ENCODE measurements around the gene SMURF2. TPM values are rescaled to one million over a fixed set of nuclear protein-coding genes. Genes with fewer than 3 reads are reported as not detected.
"Not testable (repeated sequence)": the region's sequence is repeated elsewhere in the genome, so short reads cannot be mapped to it uniquely, and the experiment has no call there.

SMURF2 gene
- total RNA-seq, 2 donors from 2014 or later, result 30.5 to 39.8 TPM

- H3K4me1 ChIP-seq (ENCODE audit: control insufficient read depth in 1 of 2, low read depth in 2 of 2), result no peaks in the 10 kb centered on the region
Observed at GRCh38 chr17:64585146-64585545, 77.0 kb downstream of the SMURF2 start.

GRCh38 chr17:64583038-64583437 lies 79.1 kb downstream of the SMURF2 start:
- no peaks in the 10 kb centered on the region for H3K9me3 ChIP-seq
- ATAC-seq (ENCODE audit: insufficient number of reproducible peaks, low FRiP score, low read depth) (no peak), DNase-seq (ENCODE audit: low spot score) (no peak)
- H3K4me3 ChIP-seq, result no peak overlapping the region
- no peaks in the 10 kb centered on the region for H3K27me3 ChIP-seq (replicated peaks; ENCODE audit: insufficient read depth)
- H3K36me3 ChIP-seq, result peaks cover 34% of the 10 kb centered on the region
- H3K27ac ChIP-seq, result no peak overlapping the region
- H3K4me1 ChIP-seq (ENCODE audit: control insufficient read depth in 1 of 2, low read depth in 2 of 2), result no peaks in the 10 kb centered on the region
- TF ChIP-seq CTCF (IDR thresholded peaks at IDR 0.05), result no peak

More at GRCh38 chr17:64585146-64585545, 77.0 kb downstream of the SMURF2 start:
- Histone ChIP-seq H3K27ac (no peak overlapping the region), H3K36me3 (peaks cover 22% of the 10 kb centered on the region), H3K4me3 (no peak overlapping the region), H3K9me3 (no peaks in the 10 kb centered on the region), H3K27me3 (replicated peaks; ENCODE audit: insufficient read depth) (no peaks in the 10 kb centered on the region)
- TF ChIP-seq CTCF (IDR thresholded peaks at IDR 0.05), result no peak
- DNase-seq (ENCODE audit: low spot score), result no peak
- ATAC-seq (ENCODE audit: insufficient number of reproducible peaks, low FRiP score, low read depth), result no peak

- Histone ChIP-seq H3K36me3 (peaks cover 38% of the 10 kb centered on the region), H3K9me3 (no peaks in the 10 kb centered on the region), H3K27ac (no peak overlapping the region), H3K27me3 (replicated peaks; ENCODE audit: insufficient read depth) (no peaks in the 10 kb centered on the region), H3K4me3 (no peak overlapping the region), H3K4me1 (ENCODE audit: control insufficient read depth in 1 of 2, low read depth in 2 of 2) (no peaks in the 10 kb centered on the region)
- no peak for TF ChIP-seq CTCF (IDR thresholded peaks at IDR 0.05)
- no peak for ATAC-seq (ENCODE audit: insufficient number of reproducible peaks, low FRiP score, low read depth)
- DNase-seq (ENCODE audit: low spot score), result no peak
Observed at GRCh38 chr17:64580384-64581315, 81.5 kb downstream of the SMURF2 start.

GRCh38 chr17:64579917-64580316 lies 82.2 kb downstream of the SMURF2 start:
- ATAC-seq (ENCODE audit: insufficient number of reproducible peaks, low FRiP score, low read depth) (no peak), DNase-seq (ENCODE audit: low spot score) (no peak)
- Histone ChIP-seq H3K4me3 (no peak overlapping the region), H3K36me3 (peaks cover 38% of the 10 kb centered on the region), H3K9me3 (no peaks in the 10 kb centered on the region), H3K27me3 (replicated peaks; ENCODE audit: insufficient read depth) (no peaks in the 10 kb centered on the region), H3K27ac (no peak overlapping the region), H3K4me1 (ENCODE audit: control insufficient read depth in 1 of 2, low read depth in 2 of 2) (no peaks in the 10 kb centered on the region)
- TF ChIP-seq CTCF (IDR thresholded peaks at IDR 0.05), result no peak

- DNase-seq (ENCODE audit: low spot score); H3K27me3 ChIP-seq (replicated peaks; ENCODE audit: insufficient read depth); H3K4me3 ChIP-seq; H3K4me1 ChIP-seq (ENCODE audit: control insufficient read depth in 1 of 2, low read depth in 2 of 2); ATAC-seq (ENCODE audit: insufficient number of reproducible peaks, low FRiP score, low read depth); H3K27ac ChIP-seq; H3K9me3 ChIP-seq: not testable (repeated sequence)
- H3K36me3 ChIP-seq, result peaks cover 25% of the 10 kb centered on the region
Observed at GRCh38 chr17:64577025-64577424, 85.1 kb downstream of the SMURF2 start.
